Neuronal stem cell (in vitro differentiated cells): ENCODE results near the gene USP17L25. TPM values are rescaled to one million over a fixed set of nuclear protein-coding genes. Genes with fewer than 3 reads are reported as not detected.
"Not testable (repeated sequence)": the region's sequence is repeated elsewhere in the genome, so short reads cannot be mapped to it uniquely, and the experiment has no call there.

ENCODE experiments used
- DNase-seq: peaks from one replicate; pipeline ENCODE4 v3.0.0-alpha.2; 2013; ENCODE audit warnings: low spot score
- H2AFZ ChIP-seq: one replicate; pipeline ENCODE4 v1.6.1; 2013; ENCODE audit warnings: mild to moderate bottlenecking, low read length, inconsistent platforms
- H2AK5ac ChIP-seq: 2 replicates; pipeline ENCODE4 v1.6.1; 2013; ENCODE audit warnings: low read depth, mild to moderate bottlenecking, inconsistent platforms, low read length, moderate library complexity, mixed read lengths
- H2BK120ac ChIP-seq: 2 replicates; pipeline ENCODE4 v1.6.1; 2013; ENCODE audit warnings: low read depth, mild to moderate bottlenecking, inconsistent platforms, low read length, moderate library complexity, mixed read lengths
- H2BK12ac ChIP-seq: one replicate; pipeline ENCODE4 v1.6.1; 2013; ENCODE audit warnings: low read length, inconsistent platforms
- H2BK15ac ChIP-seq: 2 replicates; pipeline ENCODE4 v1.6.1; 2013; ENCODE audit warnings: mild to moderate bottlenecking, low read length, inconsistent platforms, mixed read lengths
- H2BK5ac ChIP-seq: one replicate; pipeline ENCODE4 v1.6.1; 2013; ENCODE audit warnings: inconsistent platforms, mild to moderate bottlenecking, low read length, moderate library complexity
- H3K14ac ChIP-seq: one replicate; pipeline ENCODE4 v1.6.1; 2013; ENCODE audit warnings: low read length, inconsistent platforms
- H3K18ac ChIP-seq: 2 replicates; pipeline ENCODE4 v1.6.1; 2013; ENCODE audit warnings: low read length, inconsistent platforms
- H3K23ac ChIP-seq: 2 replicates; pipeline ENCODE4 v1.6.1; 2013; ENCODE audit warnings: low read depth, mild to moderate bottlenecking, mixed read lengths, low read length, inconsistent platforms; ENCODE audit not compliant: poor library complexity
- H3K27ac ChIP-seq: replicated peaks from 3 replicates; pipeline ENCODE4 v1.5.1; 2013; ENCODE audit warnings: low read length, inconsistent platforms
- H3K27me3 ChIP-seq, 3 experiments: 2 replicates each; pipeline ENCODE4 v1.6.1; 2013; ENCODE audit warnings: low read length in 3 of 3, mild to moderate bottlenecking in 2 of 3, inconsistent platforms in 1 of 3, low read depth in 1 of 3, mixed read lengths in 1 of 3, moderate library complexity in 1 of 3; ENCODE audit not compliant: control insufficient read depth in 3 of 3, insufficient read depth in 3 of 3
- H3K36me3 ChIP-seq, 2 donors: replicated peaks in 1 of 2; 2 replicates each; pipeline ENCODE4 v1.6.1; 2013; ENCODE audit warnings: low read length in 2 of 2; ENCODE audit not compliant: control insufficient read depth in 2 of 2, insufficient read depth in 2 of 2
- H3K4ac ChIP-seq: 2 replicates; pipeline ENCODE4 v1.6.1; 2013; ENCODE audit warnings: inconsistent platforms, mild to moderate bottlenecking, low read length, moderate library complexity
- H3K4me1 ChIP-seq, 2 donors: 1 replicate in 1 of 2; 2 replicates in 1 of 2; pipeline ENCODE4 v1.6.1; 2013; ENCODE audit warnings: low read length in 2 of 2, low read depth in 1 of 2; ENCODE audit not compliant: control insufficient read depth in 2 of 2, insufficient read depth in 1 of 2
- H3K4me2 ChIP-seq: one replicate; pipeline ENCODE4 v1.6.1; 2013; ENCODE audit warnings: mild to moderate bottlenecking, low read length, inconsistent platforms; ENCODE audit not compliant: insufficient read depth, poor library complexity, severe bottlenecking
- H3K4me3 ChIP-seq, 2 donors: 2 replicates each; pipeline ENCODE4 v1.5.1; 2013; ENCODE audit warnings: low read length in 2 of 2, mild to moderate bottlenecking in 2 of 2, inconsistent platforms in 1 of 2, moderate library complexity in 1 of 2
- H3K79me1 ChIP-seq: one replicate; pipeline ENCODE4 v1.6.1; 2013; ENCODE audit warnings: low read depth, mild to moderate bottlenecking, inconsistent platforms, low read length, moderate library complexity
- H3K9ac ChIP-seq: one replicate; pipeline ENCODE4 v1.6.1; 2013; ENCODE audit warnings: mild to moderate bottlenecking, low read depth, low read length, inconsistent platforms; ENCODE audit not compliant: poor library complexity
- H3K9me3 ChIP-seq, 2 donors: replicated peaks in 1 of 2; 2 replicates each; pipeline versions ENCODE3 to v1.6.1; 2013; ENCODE audit warnings: low read length in 2 of 2, mild to moderate bottlenecking in 2 of 2, inconsistent platforms in 1 of 2, low read depth in 1 of 2, mixed read lengths in 1 of 2, moderate library complexity in 1 of 2; ENCODE audit not compliant: control insufficient read depth in 2 of 2, insufficient read depth in 1 of 2
- H4K8ac ChIP-seq: one replicate; pipeline ENCODE4 v1.6.1; 2013; ENCODE audit warnings: low read depth, mild to moderate bottlenecking, inconsistent platforms, low read length, moderate library complexity
- H4K91ac ChIP-seq: one replicate; pipeline ENCODE4 v1.6.1; 2013; ENCODE audit warnings: low read length, low read depth, mild to moderate bottlenecking, inconsistent platforms; ENCODE audit not compliant: poor library complexity
- WGBS, 2 donors: extraction: QIAGEN DNeasy Blood & Tissue Kit; methylation state at CpG; one replicate each; pipeline ENCODE4 v1.1.7; 2013; ENCODE audit warnings: missing lambda C conversion rate in 2 of 2, mixed read lengths in 1 of 2; ENCODE audit not compliant: insufficient read length in 2 of 2, insufficient replicate concordance in 1 of 2; ENCODE audit errors: extremely low coverage in 2 of 2; 5-methylcytosine and 5-hydroxymethylcytosine counted together
- polyA plus RNA-seq, 2 experiments: library from polyadenylated mRNA; stranded (reverse); fragments of 200-250 nt; gene quantifications; one replicate each; pipeline ENCODE4 v1.2.3, GENCODE V29; 2013

Gene USP17L25, protein sequence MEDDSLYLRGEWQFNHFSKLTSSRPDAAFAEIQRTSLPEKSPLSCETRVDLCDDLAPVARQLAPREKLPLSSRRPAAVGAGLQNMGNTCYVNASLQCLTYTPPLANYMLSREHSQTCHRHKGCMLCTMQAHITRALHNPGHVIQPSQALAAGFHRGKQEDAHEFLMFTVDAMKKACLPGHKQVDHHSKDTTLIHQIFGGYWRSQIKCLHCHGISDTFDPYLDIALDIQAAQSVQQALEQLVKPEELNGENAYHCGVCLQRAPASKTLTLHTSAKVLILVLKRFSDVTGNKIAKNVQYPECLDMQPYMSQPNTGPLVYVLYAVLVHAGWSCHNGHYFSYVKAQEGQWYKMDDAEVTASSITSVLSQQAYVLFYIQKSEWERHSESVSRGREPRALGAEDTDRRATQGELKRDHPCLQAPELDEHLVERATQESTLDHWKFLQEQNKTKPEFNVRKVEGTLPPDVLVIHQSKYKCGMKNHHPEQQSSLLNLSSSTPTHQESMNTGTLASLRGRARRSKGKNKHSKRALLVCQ
- polyA plus RNA-seq (2013, experiment 1 of 2): not detected
- polyA plus RNA-seq (2013, experiment 2 of 2): not detected

DNA sequence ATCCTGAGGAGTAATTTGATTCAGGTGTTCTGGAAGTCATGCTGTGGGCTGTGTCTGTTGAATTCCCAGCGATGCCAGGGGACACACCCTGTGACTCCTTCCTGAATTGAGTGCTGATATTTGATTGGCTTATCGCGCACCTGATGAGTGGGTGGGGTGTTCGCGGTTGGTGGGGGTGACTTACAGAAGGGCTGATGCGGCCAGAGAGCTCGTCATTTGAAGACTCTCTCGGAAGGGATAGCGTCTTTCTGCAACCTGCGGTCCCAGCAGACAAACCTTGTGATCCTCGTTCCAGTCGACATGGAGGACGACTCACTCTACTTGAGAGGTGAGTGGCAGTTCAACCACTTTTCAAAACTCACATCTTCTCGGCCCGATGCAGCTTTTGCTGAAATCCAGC lies at the start of gene USP17L25:
Gene USP17L25 (plus strand): TSS at position 301 of the 400 bp plus-strand sequence. CDS start 0 bp downstream, at position 301.
- not testable (repeated sequence) for H3K36me3 ChIP-seq, H2AK5ac ChIP-seq, H2BK12ac ChIP-seq, H2BK120ac ChIP-seq, H4K8ac ChIP-seq, H2BK5ac ChIP-seq, H3K9ac ChIP-seq, H3K23ac ChIP-seq, DNase-seq, H2AFZ ChIP-seq, H3K18ac ChIP-seq, H4K91ac ChIP-seq, H3K9me3 ChIP-seq, H2BK15ac ChIP-seq, H3K4ac ChIP-seq, H3K27ac ChIP-seq, H3K14ac ChIP-seq, H3K4me1 ChIP-seq, H3K4me3 ChIP-seq, H3K79me1 ChIP-seq, H3K27me3 ChIP-seq, H3K4me2 ChIP-seq
- no CpG with 5 or more reads among the region's 15 CpGs for WGBS, 2 donors

DNA sequence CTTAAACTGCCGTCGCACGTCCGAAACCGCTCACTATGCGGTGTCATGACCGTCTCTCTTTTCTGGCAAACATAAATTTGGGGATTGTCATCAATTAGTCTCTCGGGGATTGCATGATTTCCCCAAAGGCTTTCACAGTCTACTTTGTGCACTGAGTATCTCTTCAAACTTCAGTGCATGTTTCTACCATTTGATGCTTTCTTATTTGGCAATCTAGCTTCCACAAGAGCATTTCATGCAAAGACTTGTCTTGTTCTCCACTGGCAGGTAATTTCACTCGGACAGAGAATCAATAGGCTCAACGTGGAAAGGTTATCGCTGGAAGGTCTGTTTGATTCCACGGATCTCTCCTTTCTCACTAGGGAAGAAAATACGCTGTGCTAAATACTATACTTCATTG lies 5.5 kb upstream of the USP17L25 start:
- H2BK120ac ChIP-seq, H4K8ac ChIP-seq, H2BK15ac ChIP-seq, H3K9ac ChIP-seq, H3K18ac ChIP-seq, H3K9me3 ChIP-seq, H3K27ac ChIP-seq, H2AK5ac ChIP-seq, H3K27me3 ChIP-seq, H3K79me1 ChIP-seq, H3K4me2 ChIP-seq, H3K4ac ChIP-seq, H2BK12ac ChIP-seq, DNase-seq, H3K4me1 ChIP-seq, H2BK5ac ChIP-seq, H4K91ac ChIP-seq, H3K14ac ChIP-seq, H3K36me3 ChIP-seq, H2AFZ ChIP-seq, H3K4me3 ChIP-seq, H3K23ac ChIP-seq: not testable (repeated sequence)
- no CpG with 5 or more reads among the region's 13 CpGs for WGBS, 2 donors

DNA sequence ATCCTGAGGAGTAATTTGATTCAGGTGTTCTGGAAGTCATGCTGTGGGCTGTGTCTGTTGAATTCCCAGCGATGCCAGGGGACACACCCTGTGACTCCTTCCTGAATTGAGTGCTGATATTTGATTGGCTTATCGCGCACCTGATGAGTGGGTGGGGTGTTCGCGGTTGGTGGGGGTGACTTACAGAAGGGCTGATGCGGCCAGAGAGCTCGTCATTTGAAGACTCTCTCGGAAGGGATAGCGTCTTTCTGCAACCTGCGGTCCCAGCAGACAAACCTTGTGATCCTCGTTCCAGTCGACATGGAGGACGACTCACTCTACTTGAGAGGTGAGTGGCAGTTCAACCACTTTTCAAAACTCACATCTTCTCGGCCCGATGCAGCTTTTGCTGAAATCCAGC lies 4.8 kb upstream of the USP17L25 start, which contains the start of gene USP17L24:
Gene USP17L24 (plus strand): TSS at position 301 of the 400 bp plus-strand sequence. CDS start 0 bp downstream, at position 301.
- H3K27me3 ChIP-seq, H3K14ac ChIP-seq, H3K79me1 ChIP-seq, H2BK5ac ChIP-seq, H4K8ac ChIP-seq, H3K27ac ChIP-seq, H2BK12ac ChIP-seq, H3K4me1 ChIP-seq, H4K91ac ChIP-seq, H2BK15ac ChIP-seq, H3K4me3 ChIP-seq, H3K4ac ChIP-seq, H2AK5ac ChIP-seq, H3K18ac ChIP-seq, H3K36me3 ChIP-seq, DNase-seq, H2BK120ac ChIP-seq, H3K9me3 ChIP-seq, H3K23ac ChIP-seq, H3K4me2 ChIP-seq, H3K9ac ChIP-seq, H2AFZ ChIP-seq: not testable (repeated sequence)
- no CpG with 5 or more reads among the region's 15 CpGs for WGBS, 2 donors

DNA sequence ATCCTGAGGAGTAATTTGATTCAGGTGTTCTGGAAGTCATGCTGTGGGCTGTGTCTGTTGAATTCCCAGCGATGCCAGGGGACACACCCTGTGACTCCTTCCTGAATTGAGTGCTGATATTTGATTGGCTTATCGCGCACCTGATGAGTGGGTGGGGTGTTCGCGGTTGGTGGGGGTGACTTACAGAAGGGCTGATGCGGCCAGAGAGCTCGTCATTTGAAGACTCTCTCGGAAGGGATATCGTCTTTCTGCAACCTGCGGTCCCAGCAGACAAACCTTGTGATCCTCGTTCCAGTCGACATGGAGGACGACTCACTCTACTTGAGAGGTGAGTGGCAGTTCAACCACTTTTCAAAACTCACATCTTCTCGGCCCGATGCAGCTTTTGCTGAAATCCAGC lies 4.6 kb downstream of the USP17L25 start, which contains the start of gene USP17L26:
Gene USP17L26 (plus strand): TSS at position 301 of the 400 bp plus-strand sequence. CDS start 0 bp downstream, at position 301.
- not testable (repeated sequence) for H3K4me2 ChIP-seq, H3K23ac ChIP-seq, DNase-seq, H3K9ac ChIP-seq, H3K14ac ChIP-seq, H3K18ac ChIP-seq, H3K27ac ChIP-seq, H3K27me3 ChIP-seq, H3K9me3 ChIP-seq, H2BK12ac ChIP-seq, H2BK5ac ChIP-seq, H2BK120ac ChIP-seq, H3K4me1 ChIP-seq, H3K79me1 ChIP-seq, H3K4ac ChIP-seq, H2BK15ac ChIP-seq, H3K4me3 ChIP-seq, H2AFZ ChIP-seq, H2AK5ac ChIP-seq, H3K36me3 ChIP-seq, H4K91ac ChIP-seq, H4K8ac ChIP-seq
- no CpG with 5 or more reads among the region's 15 CpGs for WGBS, 2 donors
